ENCODE results near the gene DERA.

Gene DERA

DNA sequence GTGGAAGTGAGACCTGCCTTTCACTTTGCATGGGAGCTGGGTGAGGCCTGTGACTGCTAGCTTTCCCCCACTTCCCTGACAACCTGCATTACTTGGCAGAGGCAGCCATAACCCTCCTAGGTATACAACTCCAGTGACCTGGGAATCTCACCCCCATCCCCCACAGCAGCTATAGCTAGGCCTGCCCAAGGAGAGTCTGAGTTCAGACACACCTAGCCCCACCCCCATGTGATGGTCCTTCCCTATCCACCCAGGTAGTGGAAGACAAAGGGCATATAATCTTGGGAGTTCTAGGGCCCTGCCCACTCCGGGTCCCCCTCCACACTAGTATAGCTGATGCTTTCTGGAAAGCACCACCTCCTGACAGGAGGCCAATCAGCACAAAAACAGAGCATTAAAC is 35.3 kb upstream of the DERA start:
- Histone ChIP-seq H3K9me3 (ENCODE audit: insufficient read depth, low read length) (no peaks in the 10 kb centered on the region), H3K27me3 (ENCODE audit: low read length) (no peaks in the 10 kb centered on the region), H3F3A (ENCODE audit: insufficient read depth) (no peaks in the 10 kb centered on the region), H3K79me2 (ENCODE audit: insufficient read depth, low read length) (no peaks in the 10 kb centered on the region), H3K9me2 (replicated peaks; ENCODE audit: insufficient read depth, low read length) (no peaks in the 10 kb centered on the region), H3K36me3 (ENCODE audit: low read length) (no peaks in the 10 kb centered on the region), H3K27ac (ENCODE audit: low read depth, low read length) (no peak overlapping the region), H3K4me3 (ENCODE audit: insufficient read depth, low read length, poor library complexity, severe bottlenecking) (no peak overlapping the region), H4K20me1 (ENCODE audit: low read depth, low read length) (no peaks in the 10 kb centered on the region), H2AFZ (ENCODE audit: low read depth, low read length, severe bottlenecking) (no peak overlapping the region), H3K4me2 (ENCODE audit: low read depth, low read length, poor library complexity, severe bottlenecking) (no peak overlapping the region), H3K9ac (ENCODE audit: low read length) (no peak overlapping the region)
- TF ChIP-seq EZH2phosphoT487 (conservative IDR thresholded peaks at IDR 0.05; ENCODE audit: low read length) = no peak
- TF ChIP-seq, protein P1, sequence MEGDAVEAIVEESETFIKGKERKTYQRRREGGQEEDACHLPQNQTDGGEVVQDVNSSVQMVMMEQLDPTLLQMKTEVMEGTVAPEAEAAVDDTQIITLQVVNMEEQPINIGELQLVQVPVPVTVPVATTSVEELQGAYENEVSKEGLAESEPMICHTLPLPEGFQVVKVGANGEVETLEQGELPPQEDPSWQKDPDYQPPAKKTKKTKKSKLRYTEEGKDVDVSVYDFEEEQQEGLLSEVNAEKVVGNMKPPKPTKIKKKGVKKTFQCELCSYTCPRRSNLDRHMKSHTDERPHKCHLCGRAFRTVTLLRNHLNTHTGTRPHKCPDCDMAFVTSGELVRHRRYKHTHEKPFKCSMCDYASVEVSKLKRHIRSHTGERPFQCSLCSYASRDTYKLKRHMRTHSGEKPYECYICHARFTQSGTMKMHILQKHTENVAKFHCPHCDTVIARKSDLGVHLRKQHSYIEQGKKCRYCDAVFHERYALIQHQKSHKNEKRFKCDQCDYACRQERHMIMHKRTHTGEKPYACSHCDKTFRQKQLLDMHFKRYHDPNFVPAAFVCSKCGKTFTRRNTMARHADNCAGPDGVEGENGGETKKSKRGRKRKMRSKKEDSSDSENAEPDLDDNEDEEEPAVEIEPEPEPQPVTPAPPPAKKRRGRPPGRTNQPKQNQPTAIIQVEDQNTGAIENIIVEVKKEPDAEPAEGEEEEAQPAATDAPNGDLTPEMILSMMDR (IDR thresholded peaks at IDR 0.05; ENCODE audit: insufficient read depth, low read length, poor library complexity, severe bottlenecking) = no peak

DNA sequence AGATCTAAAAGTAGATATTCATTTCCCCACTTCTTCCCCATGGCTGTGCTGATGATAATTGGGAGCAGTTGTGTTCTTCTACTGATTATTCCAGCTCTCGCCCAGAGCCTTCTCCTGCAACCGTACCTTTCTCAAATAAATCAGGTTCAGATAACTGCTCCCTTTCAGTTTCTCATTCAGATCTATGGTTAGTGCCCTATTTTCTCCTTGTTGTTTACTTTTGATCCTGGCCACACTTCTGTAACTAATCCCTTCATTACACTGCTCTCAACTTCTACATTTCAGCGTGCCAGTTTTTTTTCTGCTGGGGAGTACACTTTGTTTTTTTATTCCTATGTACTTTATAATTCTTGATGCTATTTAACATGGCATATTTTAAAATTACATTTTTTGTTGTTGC is 31.7 kb upstream of the DERA start:
- 0 out of 2 replicates have a peak, but pooled peaks cover 7% of the 10 kb centered on the region for H3K36me3 ChIP-seq (ENCODE audit: low read length)
- H2AFZ ChIP-seq (ENCODE audit: low read depth, low read length, severe bottlenecking) = no peak overlapping the region
- H3K79me2 ChIP-seq (ENCODE audit: insufficient read depth, low read length) = peaks cover 21% of the 10 kb centered on the region
- H3F3A ChIP-seq (ENCODE audit: insufficient read depth) = no peaks in the 10 kb centered on the region
- H3K27ac ChIP-seq (ENCODE audit: low read depth, low read length) = no peak overlapping the region
- no peak overlapping the region for H3K4me2 ChIP-seq (ENCODE audit: low read depth, low read length, poor library complexity, severe bottlenecking)
- no peaks in the 10 kb centered on the region for H3K9me3 ChIP-seq (ENCODE audit: insufficient read depth, low read length)
- no peak overlapping the region for H3K4me3 ChIP-seq (ENCODE audit: insufficient read depth, low read length, poor library complexity, severe bottlenecking)
- no peak for TF ChIP-seq EZH2phosphoT487 (conservative IDR thresholded peaks at IDR 0.05; ENCODE audit: low read length)
- TF ChIP-seq, protein P1 (IDR thresholded peaks at IDR 0.05; ENCODE audit: insufficient read depth, low read length, poor library complexity, severe bottlenecking) = no peak
- H3K9me2 ChIP-seq (replicated peaks; ENCODE audit: insufficient read depth, low read length) = no peaks in the 10 kb centered on the region
- H3K9ac ChIP-seq (ENCODE audit: low read length) = no peak overlapping the region
- no peaks in the 10 kb centered on the region for H3K27me3 ChIP-seq (ENCODE audit: low read length)
- peaks cover 12% of the 10 kb centered on the region for H4K20me1 ChIP-seq (ENCODE audit: low read depth, low read length)

DNA sequence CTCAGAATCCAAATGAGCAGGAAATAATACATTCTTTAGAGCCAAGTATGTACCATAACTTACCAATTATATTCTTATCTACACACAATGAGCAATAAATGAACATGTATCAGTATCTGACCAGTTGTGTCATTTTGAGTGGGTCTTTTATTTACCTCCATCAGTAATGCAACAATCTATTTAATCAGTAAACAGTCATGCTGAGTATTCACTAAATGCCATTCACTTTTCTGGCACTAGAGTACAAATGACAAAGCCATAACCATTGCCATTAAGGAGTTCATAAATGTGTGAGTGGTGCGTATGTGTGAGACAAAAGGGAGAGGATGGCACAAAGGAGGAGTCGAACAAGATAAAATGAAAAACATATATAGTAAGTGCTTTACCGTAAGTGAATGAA is 30.4 kb upstream of the DERA start:
- peaks cover 15% of the 10 kb centered on the region for H3K36me3 ChIP-seq (ENCODE audit: low read length)
- H3K9me3 ChIP-seq (ENCODE audit: insufficient read depth, low read length) = no peaks in the 10 kb centered on the region
- no peak overlapping the region for H3K4me3 ChIP-seq (ENCODE audit: insufficient read depth, low read length, poor library complexity, severe bottlenecking)
- H2AFZ ChIP-seq (ENCODE audit: low read depth, low read length, severe bottlenecking) = no peak overlapping the region
- peaks cover 12% of the 10 kb centered on the region for H4K20me1 ChIP-seq (ENCODE audit: low read depth, low read length)
- no peaks in the 10 kb centered on the region for H3F3A ChIP-seq (ENCODE audit: insufficient read depth)
- no peaks in the 10 kb centered on the region for H3K27me3 ChIP-seq (ENCODE audit: low read length)
- no peak overlapping the region for H3K27ac ChIP-seq (ENCODE audit: low read depth, low read length)
- no peak for TF ChIP-seq EZH2phosphoT487 (conservative IDR thresholded peaks at IDR 0.05; ENCODE audit: low read length)
- TF ChIP-seq, protein P1 (IDR thresholded peaks at IDR 0.05; ENCODE audit: insufficient read depth, low read length, poor library complexity, severe bottlenecking) = no peak
- H3K79me2 ChIP-seq (ENCODE audit: insufficient read depth, low read length) = peaks cover 35% of the 10 kb centered on the region
- no peak overlapping the region for H3K4me2 ChIP-seq (ENCODE audit: low read depth, low read length, poor library complexity, severe bottlenecking)
- no peak overlapping the region for H3K9ac ChIP-seq (ENCODE audit: low read length)
- no peaks in the 10 kb centered on the region for H3K9me2 ChIP-seq (replicated peaks; ENCODE audit: insufficient read depth, low read length)

All from SU-DHL-6 (cell line).